ENCODE results near the gene COX15. TPM values are rescaled to one million over a fixed set of nuclear protein-coding genes. Genes with fewer than 3 reads are reported as not detected.
"Not testable (repeated sequence)": the region's sequence is repeated elsewhere in the genome, so short reads cannot be mapped to it uniquely, and the experiment has no call there.

Gene COX15
- polyA plus RNA-seq, 6 donors from 2014 or later: 34.9 to 61.5 (median 42.1) TPM

- H3K27me3 Mint-ChIP-seq: no peaks in the 10 kb centered on the region
- no peak for DNase-seq
- peaks cover 59 to 60% of the 10 kb centered on the region in 2 donors for H3K36me3 Mint-ChIP-seq
- no peak for ATAC-seq (ENCODE audit: low read depth in 2 of 2)
- H3K27ac Mint-ChIP-seq: peak overlapping the region in 2 of 6 donors; percentile 4 to 10
- peaks cover 3 to 13% (median 9%) of the 10 kb centered on the region in 3 donors for H3K4me1 Mint-ChIP-seq
- peak overlapping the region in 1 of 8 donors; percentile 37 for H3K4me3 Mint-ChIP-seq
- peaks cover 0 to 5% (median 2%) of the 10 kb centered on the region in 7 donors for H3K9me3 Mint-ChIP-seq
Observed at GRCh38 chr10:99758211-99758891, 26.4 kb upstream of the COX15 start.

DNA sequence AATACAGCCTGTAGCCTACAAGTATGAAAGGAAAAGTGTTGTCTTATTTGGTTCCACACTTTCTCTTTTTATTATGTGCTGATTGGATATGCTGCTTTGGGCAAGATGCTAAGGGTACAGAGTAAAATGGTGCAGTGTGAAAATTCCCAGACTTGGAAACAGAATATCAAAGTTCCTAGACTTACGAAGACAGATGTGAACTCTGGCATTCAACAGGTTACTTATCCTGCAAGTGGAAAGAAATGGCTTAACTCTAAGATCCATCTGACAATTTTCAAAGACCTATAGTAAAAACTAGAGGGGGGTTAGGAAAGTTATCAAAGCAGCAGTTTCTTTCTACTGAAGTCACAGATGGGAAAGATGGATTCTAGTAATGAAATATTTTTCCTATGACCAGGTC is 24.2 kb upstream of the COX15 start:
- Mint-ChIP-seq H3K4me1 (peaks cover 3 to 13% (median 9%) of the 10 kb centered on the region in 3 donors), H3K4me3 (peak overlapping the region in 1 of 8 donors; percentile 18), H3K9me3 (no peaks in the 10 kb centered on the region), H3K36me3 (peaks cover 43 to 55% of the 10 kb centered on the region in 2 donors), H3K27ac (peak overlapping the region in 1 of 6 donors; percentile 10), H3K27me3 (no peaks in the 10 kb centered on the region)
- ATAC-seq (ENCODE audit: low read depth in 2 of 2): no peak
- no peak for DNase-seq

- DNase-seq: no peak
- Mint-ChIP-seq H3K36me3 (peaks cover 40 to 55% of the 10 kb centered on the region in 2 donors), H3K4me3 (no peak overlapping the region), H3K27ac (no peak overlapping the region), H3K4me1 (peaks cover 3 to 13% (median 9%) of the 10 kb centered on the region in 3 donors), H3K9me3 (no peaks in the 10 kb centered on the region), H3K27me3 (no peaks in the 10 kb centered on the region)
- ATAC-seq (ENCODE audit: low read depth in 2 of 2): no peak
Observed at GRCh38 chr10:99754670-99755069, 22.7 kb upstream of the COX15 start.

GRCh38 chr10:99750641-99751040 is 18.7 kb upstream of the COX15 start:
- ATAC-seq (ENCODE audit: low read depth in 2 of 2) (no peak), DNase-seq (no peak)
- H3K9me3 Mint-ChIP-seq: no peaks in the 10 kb centered on the region
- H3K27me3 Mint-ChIP-seq: no peaks in the 10 kb centered on the region
- no peak overlapping the region for H3K4me3 Mint-ChIP-seq
- peak overlapping the region in 1 of 6 donors; percentile 41 for H3K27ac Mint-ChIP-seq
- H3K4me1 Mint-ChIP-seq: peaks cover under 1 to 10% (median 8%) of the 10 kb centered on the region in 3 donors
- H3K36me3 Mint-ChIP-seq: peaks cover 29 to 46% of the 10 kb centered on the region in 2 donors

GRCh38 chr10:99748823-99749451 is 17.0 kb upstream of the COX15 start:
- Mint-ChIP-seq H3K4me1 (peaks cover 2 to 9% (median 8%) of the 10 kb centered on the region in 3 donors), H3K36me3 (peaks cover 36 to 42% of the 10 kb centered on the region in 2 donors), H3K27ac (peak overlapping the region in 1 of 6 donors; percentile 41), H3K9me3 (no peaks in the 10 kb centered on the region), H3K4me3 (no peak overlapping the region), H3K27me3 (no peaks in the 10 kb centered on the region)
- DNase-seq (no peak), ATAC-seq (ENCODE audit: low read depth in 2 of 2) (no peak)

GRCh38 chr10:99746166-99746565 is 14.2 kb upstream of the COX15 start:
- not testable (repeated sequence) for H3K27me3 Mint-ChIP-seq; H3K9me3 Mint-ChIP-seq; H3K27ac Mint-ChIP-seq; DNase-seq; ATAC-seq (ENCODE audit: low read depth in 2 of 2); H3K4me3 Mint-ChIP-seq
- H3K36me3 Mint-ChIP-seq: peaks cover 59 to 64% of the 10 kb centered on the region in 2 donors
- peaks cover 4 to 16% (median 12%) of the 10 kb centered on the region in 3 donors for H3K4me1 Mint-ChIP-seq

GRCh38 chr10:99743841-99744240 is 11.9 kb upstream of the COX15 start:
- Mint-ChIP-seq H3K36me3 (peaks cover 59 to 71% of the 10 kb centered on the region in 2 donors), H3K4me3 (no peak overlapping the region), H3K9me3 (peaks cover 8 to 23% (median 19%) of the 10 kb centered on the region in 7 donors), H3K27ac (no peak overlapping the region), H3K27me3 (no peaks in the 10 kb centered on the region), H3K4me1 (peaks cover 7 to 13% (median 12%) of the 10 kb centered on the region in 3 donors)
- DNase-seq (no peak), ATAC-seq (ENCODE audit: low read depth in 2 of 2) (no peak)

GRCh38 chr10:99742701-99743100 is 10.8 kb upstream of the COX15 start:
- peaks cover 49 to 60% of the 10 kb centered on the region in 2 donors for H3K36me3 Mint-ChIP-seq
- H3K9me3 Mint-ChIP-seq: peaks cover 8 to 23% (median 19%) of the 10 kb centered on the region in 7 donors
- DNase-seq: no peak
- H3K27me3 Mint-ChIP-seq: no peaks in the 10 kb centered on the region
- H3K27ac Mint-ChIP-seq: no peak overlapping the region
- H3K4me1 Mint-ChIP-seq: peaks cover 4 to 8% (median 7%) of the 10 kb centered on the region in 3 donors
- ATAC-seq (ENCODE audit: low read depth in 2 of 2): no peak
- H3K4me3 Mint-ChIP-seq: no peak overlapping the region

- peaks cover 52 to 63% of the 10 kb centered on the region in 2 donors for H3K36me3 Mint-ChIP-seq
- no peak for DNase-seq
- H3K4me3 Mint-ChIP-seq: no peak overlapping the region
- peaks cover 8 to 23% (median 19%) of the 10 kb centered on the region in 7 donors for H3K9me3 Mint-ChIP-seq
- H3K27me3 Mint-ChIP-seq: no peaks in the 10 kb centered on the region
- H3K4me1 Mint-ChIP-seq: peaks cover 4 to 12% (median 7%) of the 10 kb centered on the region in 3 donors
- H3K27ac Mint-ChIP-seq: no peak overlapping the region
- ATAC-seq (ENCODE audit: low read depth in 2 of 2): no peak
Observed at GRCh38 chr10:99742254-99742653, 10.3 kb upstream of the COX15 start.

- peaks cover 4 to 14% (median 7%) of the 10 kb centered on the region in 3 donors for H3K4me1 Mint-ChIP-seq
- no peak overlapping the region for H3K4me3 Mint-ChIP-seq
- peak overlapping the region in 3 of 6 donors; percentile 49 to 75 (median 55) for H3K27ac Mint-ChIP-seq
- peaks cover 54 to 66% of the 10 kb centered on the region in 2 donors for H3K36me3 Mint-ChIP-seq
- peaks cover 8 to 23% (median 19%) of the 10 kb centered on the region in 7 donors for H3K9me3 Mint-ChIP-seq
- no peaks in the 10 kb centered on the region for H3K27me3 Mint-ChIP-seq
- DNase-seq: no peak
- no peak for ATAC-seq (ENCODE audit: low read depth in 2 of 2)
Observed at GRCh38 chr10:99740933-99741559, 9.1 kb upstream of the COX15 start.

DNA sequence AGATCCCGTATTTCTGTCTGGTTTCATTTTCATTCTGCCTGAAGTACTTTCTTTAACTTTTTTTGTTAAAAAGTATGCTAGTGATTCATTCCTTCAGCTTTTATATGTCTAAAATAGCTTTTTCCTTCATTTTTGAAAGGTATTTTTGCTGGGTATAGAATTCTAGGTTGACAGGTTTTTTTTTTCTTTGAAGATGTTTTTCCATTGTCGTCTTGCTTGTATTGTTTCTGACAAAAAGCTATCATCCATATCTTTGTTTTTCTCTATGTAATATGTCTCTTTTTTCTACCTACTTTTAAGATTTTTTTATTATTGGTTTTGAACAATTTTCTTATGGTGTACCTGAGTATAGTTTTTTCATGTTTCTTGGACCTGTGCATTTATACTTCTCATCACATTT is 8.3 kb upstream of the COX15 start:
- Mint-ChIP-seq H3K9me3 (peaks cover 8 to 23% (median 19%) of the 10 kb centered on the region in 7 donors), H3K4me3 (peak overlapping the region in 1 of 8 donors; percentile 24), H3K36me3 (peaks cover 54 to 66% of the 10 kb centered on the region in 2 donors), H3K27ac (peak overlapping the region in 2 of 6 donors; percentile 63 to 81), H3K27me3 (no peaks in the 10 kb centered on the region), H3K4me1 (peaks cover 4 to 14% (median 10%) of the 10 kb centered on the region in 3 donors)
- DNase-seq: no peak
- ATAC-seq (ENCODE audit: low read depth in 2 of 2): no peak

DNA sequence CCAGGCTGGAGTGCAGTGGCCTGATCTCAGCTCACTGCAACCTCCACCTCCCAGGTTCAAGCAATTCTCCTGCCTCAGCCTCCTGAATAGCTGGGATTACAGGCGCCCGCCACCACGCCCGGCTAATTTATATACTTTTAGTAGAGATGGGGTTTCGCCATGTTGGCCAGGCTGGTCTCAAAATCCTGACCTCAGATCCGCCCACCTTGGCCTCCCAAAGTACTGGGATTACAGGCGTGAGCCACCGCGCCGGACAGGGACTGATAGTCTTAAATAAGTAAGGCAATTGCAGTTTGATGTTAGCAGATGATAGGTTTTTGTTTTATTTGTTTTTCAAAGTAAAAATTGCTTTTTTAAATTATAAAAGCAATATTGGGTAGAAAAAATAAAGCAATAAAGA is 2.2 kb upstream of the COX15 start:
- Mint-ChIP-seq H3K36me3 (peaks cover 9 to 18% of the 10 kb centered on the region in 2 donors), H3K27ac (peak overlapping the region in 2 of 6 donors; percentile 75 to 81), H3K4me1 (peaks cover 12 to 55% (median 22%) of the 10 kb centered on the region in 3 donors), H3K4me3 (peak overlapping the region in 6 of 8 donors; percentile 51 to 84 (median 63))
- not testable (repeated sequence) for H3K9me3 Mint-ChIP-seq; H3K27me3 Mint-ChIP-seq; DNase-seq; ATAC-seq (ENCODE audit: low read depth in 2 of 2)

- H3K4me1 Mint-ChIP-seq: peaks cover 12 to 55% (median 22%) of the 10 kb centered on the region in 3 donors
- H3K36me3 Mint-ChIP-seq: peaks cover 9 to 16% of the 10 kb centered on the region in 2 donors
- H3K4me3 Mint-ChIP-seq: peak overlapping the region in 7 of 8 donors; percentile 15 to 84 (median 77)
- H3K27me3 Mint-ChIP-seq: no peaks in the 10 kb centered on the region
- H3K27ac Mint-ChIP-seq: peak overlapping the region in 3 of 6 donors; percentile 35 to 75 (median 61)
- ATAC-seq (ENCODE audit: low read depth in 2 of 2): no peak
- no peaks in the 10 kb centered on the region for H3K9me3 Mint-ChIP-seq
- DNase-seq: no peak
Observed at GRCh38 chr10:99733366-99733765, 1.4 kb upstream of the COX15 start.

Measured in naive B cell (primary cell).